HUES6 (cell line): ENCODE results near the gene MYLIP.

Experiments
- H3K27ac ChIP-seq: 2 replicates; pipeline ENCODE4 v1.7.0; 2013; ENCODE audit warnings: low read depth, mild to moderate bottlenecking, low read length, inconsistent platforms
- H3K27me3 ChIP-seq: 2 replicates; pipeline ENCODE4 v1.6.1; 2013; ENCODE audit warnings: low read length; ENCODE audit not compliant: control insufficient read depth, insufficient read depth
- H3K36me3 ChIP-seq: 2 replicates; pipeline ENCODE4 v1.6.1; 2013; ENCODE audit warnings: low read length; ENCODE audit not compliant: control insufficient read depth, insufficient read depth
- H3K4me1 ChIP-seq: 2 replicates; pipeline ENCODE4 v1.6.1; 2013; ENCODE audit warnings: low read length; ENCODE audit not compliant: control insufficient read depth, insufficient read depth
- H3K4me3 ChIP-seq: 2 replicates; pipeline ENCODE4 v1.5.1; 2013; ENCODE audit warnings: low read depth, low read length
- H3K9ac ChIP-seq: one replicate; pipeline ENCODE4 v1.6.1; 2013; ENCODE audit warnings: mild to moderate bottlenecking, low read length
- H3K9me3 ChIP-seq: 2 replicates; pipeline ENCODE4 v1.6.1; 2013; ENCODE audit warnings: low read depth, low read length; ENCODE audit not compliant: control insufficient read depth, insufficient read depth

Gene MYLIP

DNA sequence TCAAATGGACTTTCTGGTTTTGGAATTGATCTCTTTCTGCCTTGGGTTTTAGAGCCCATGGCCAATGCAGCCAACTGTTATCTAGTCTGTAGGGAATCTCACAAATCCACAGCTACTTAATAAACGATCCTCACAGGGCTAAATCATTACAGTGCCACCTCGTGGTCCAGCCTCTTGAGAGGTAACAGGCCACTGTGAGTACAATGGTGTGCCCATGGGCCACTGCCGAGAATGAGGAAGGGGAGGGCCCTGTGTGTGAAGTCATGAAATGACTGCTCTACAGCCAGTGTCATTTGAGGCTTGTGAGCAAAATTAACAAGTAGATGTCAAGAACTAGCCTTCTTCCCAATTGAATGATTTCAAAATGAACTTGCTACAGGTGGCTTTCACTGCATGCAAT, 55.2 kb downstream of the MYLIP start:
- Histone ChIP-seq H3K36me3 (no peaks in the 10 kb centered on the region), H3K4me3 (no peak overlapping the region), H3K9ac (no peak overlapping the region), H3K27ac (no peak overlapping the region), H3K4me1 (peaks cover 3% of the 10 kb centered on the region; the same call in 1 of the 2 replicates), H3K9me3 (0 out of 2 replicates have a peak, but pooled peaks cover 3% of the 10 kb centered on the region), H3K27me3 (no peaks in the 10 kb centered on the region)

DNA sequence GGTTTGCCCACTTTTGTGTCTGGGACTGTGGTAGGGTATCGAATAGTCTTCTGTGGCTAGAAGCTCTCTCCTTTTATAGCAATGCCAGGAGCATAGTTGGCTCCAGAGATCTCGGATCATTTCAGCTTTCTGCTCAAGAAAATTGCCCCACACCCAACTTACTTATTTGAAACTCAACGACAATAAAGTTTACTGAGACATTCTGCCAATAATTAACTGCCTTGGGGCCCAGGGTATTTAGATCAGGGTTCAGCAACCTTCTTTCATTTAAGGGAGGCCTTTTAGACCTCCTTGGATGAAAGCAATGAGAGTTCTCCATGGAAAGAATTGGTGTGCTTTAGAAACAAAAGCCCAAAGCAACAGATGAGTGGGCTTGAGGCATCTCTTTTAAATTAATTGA, 55.7 kb downstream of the MYLIP start:
- Histone ChIP-seq H3K27me3 (no peaks in the 10 kb centered on the region), H3K27ac (no peak overlapping the region), H3K4me3 (no peak overlapping the region), H3K9me3 (0 out of 2 replicates have a peak, but pooled peaks cover 3% of the 10 kb centered on the region), H3K4me1 (peaks cover 3% of the 10 kb centered on the region; the same call in 1 of the 2 replicates), H3K9ac (no peak overlapping the region), H3K36me3 (no peaks in the 10 kb centered on the region)

DNA sequence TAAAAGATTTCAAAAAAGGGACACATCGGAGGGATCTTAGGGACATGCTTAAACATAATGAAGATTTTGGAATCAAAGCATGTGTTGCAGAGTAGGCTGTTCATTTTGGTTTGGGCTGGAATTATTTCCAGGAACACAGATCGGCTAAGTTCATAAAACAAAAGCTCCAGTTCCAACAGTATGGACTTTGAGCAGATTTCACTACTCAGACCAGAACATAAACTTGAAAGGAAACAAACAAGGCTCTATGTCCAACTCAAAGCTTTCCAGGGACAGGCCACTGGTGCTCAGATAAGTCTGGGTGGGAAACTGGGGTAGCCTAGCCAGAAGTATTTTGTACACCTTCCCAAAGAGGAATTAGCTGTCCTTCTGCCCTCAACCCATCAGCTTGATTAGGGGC, 58.3 kb downstream of the MYLIP start:
- no peaks in the 10 kb centered on the region for H3K9me3 ChIP-seq
- H3K27ac ChIP-seq = no peak overlapping the region
- no peaks in the 10 kb centered on the region for H3K36me3 ChIP-seq
- H3K4me1 ChIP-seq = peaks cover 3% of the 10 kb centered on the region; the same call in 1 of the 2 replicates
- no peak overlapping the region for H3K4me3 ChIP-seq
- H3K9ac ChIP-seq = no peak overlapping the region
- no peaks in the 10 kb centered on the region; the same call in 1 of the 2 replicates for H3K27me3 ChIP-seq

DNA sequence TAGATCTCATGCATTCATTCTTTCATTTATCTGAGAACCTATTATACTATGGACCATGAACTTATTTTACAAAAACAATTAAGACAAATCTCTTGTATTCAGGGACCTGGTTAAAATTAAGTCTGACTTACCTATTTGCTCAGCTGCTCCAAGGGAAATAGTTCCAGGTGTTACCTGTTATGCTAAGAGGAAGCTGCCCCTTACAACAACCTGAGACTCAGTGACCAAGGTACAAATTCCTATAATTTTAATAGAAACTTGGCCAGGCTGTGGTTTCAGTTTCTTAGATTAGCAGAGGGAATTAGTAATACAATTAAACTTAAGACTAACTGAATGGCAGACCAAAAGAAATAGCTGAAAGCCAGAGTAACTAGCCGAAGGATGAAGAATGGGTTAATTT, 61.3 kb downstream of the MYLIP start:
- Histone ChIP-seq H3K4me1 (no peaks in the 10 kb centered on the region), H3K4me3 (no peak overlapping the region), H3K9ac (no peak overlapping the region), H3K36me3 (no peaks in the 10 kb centered on the region), H3K27me3 (no peaks in the 10 kb centered on the region; the same call in 1 of the 2 replicates), H3K9me3 (no peaks in the 10 kb centered on the region), H3K27ac (no peak overlapping the region)

DNA sequence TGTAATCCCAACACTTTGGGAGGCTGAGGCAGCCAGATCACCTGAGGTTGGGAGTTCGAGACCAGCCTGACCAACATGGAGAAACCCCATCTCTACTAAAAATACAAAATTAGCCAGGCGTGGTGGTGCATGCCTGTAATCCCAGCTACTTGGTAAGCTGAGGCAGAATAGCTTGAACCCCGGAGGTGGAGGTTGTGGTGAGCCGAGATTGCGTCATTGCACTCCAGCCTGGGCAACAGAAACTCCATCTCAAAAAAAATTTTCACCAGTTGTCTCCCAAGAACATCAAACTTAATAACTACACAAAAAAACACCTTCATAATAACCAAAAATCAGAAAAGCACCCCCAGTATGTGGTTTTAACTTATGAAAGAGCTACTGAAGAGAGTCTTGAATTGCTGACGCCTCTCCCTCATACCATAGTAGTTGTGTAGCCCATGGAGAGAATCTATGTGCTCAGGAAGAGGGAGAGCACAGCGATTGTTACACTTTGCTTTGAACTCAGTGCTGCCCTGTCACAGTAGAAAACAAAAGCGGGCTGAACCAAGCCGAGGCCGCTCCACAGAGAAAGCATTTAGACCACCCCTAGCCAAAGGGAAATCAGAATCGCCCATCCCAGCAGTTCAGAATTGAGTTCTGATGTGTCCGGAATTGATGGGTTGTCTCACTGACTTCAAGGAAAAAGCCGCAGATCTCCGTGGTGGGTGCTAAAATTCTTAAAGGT, 67.5 kb downstream of the MYLIP start:
- Histone ChIP-seq H3K4me1 (peaks cover 8% of the 10 kb centered on the region; the same call in 1 of the 2 replicates), H3K36me3 (no peaks in the 10 kb centered on the region), H3K27me3 (no peaks in the 10 kb centered on the region), H3K9ac (no peak overlapping the region), H3K9me3 (no peaks in the 10 kb centered on the region), H3K27ac (no peak overlapping the region), H3K4me3 (no peak overlapping the region)

DNA sequence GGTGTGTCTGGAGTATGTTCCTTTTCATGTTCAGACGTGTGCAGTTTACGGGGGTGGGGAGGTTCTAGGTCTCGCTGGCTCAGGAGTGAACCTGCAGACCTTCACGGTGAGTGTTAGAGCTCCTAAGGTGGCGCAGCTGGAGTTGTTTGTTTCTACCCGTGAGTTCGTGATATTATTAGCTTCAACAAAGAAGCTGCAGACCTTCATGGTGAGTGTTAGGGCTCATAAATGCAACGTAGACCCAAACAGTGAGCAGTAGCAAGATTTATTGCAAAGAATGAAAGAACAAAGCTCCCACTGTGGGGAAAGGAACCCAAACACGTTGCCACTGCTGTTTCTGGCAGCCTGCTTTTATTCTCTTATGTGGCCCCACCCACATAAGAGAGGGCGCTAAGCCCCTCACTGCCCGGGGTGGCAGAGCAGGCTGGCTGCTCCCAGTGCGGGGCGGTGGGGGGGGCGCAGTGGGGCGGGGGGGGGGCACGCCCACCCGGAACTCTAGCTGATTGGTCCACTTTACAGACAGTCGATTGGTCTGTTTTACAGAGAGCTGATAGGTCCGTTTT, 68.2 kb downstream of the MYLIP start:
- no peak overlapping the region for H3K27ac ChIP-seq
- no peak overlapping the region for H3K9ac ChIP-seq
- H3K27me3 ChIP-seq = no peaks in the 10 kb centered on the region
- H3K4me3 ChIP-seq = no peak overlapping the region
- no peaks in the 10 kb centered on the region for H3K36me3 ChIP-seq
- no peaks in the 10 kb centered on the region for H3K9me3 ChIP-seq
- H3K4me1 ChIP-seq = peaks cover 8% of the 10 kb centered on the region; the same call in 1 of the 2 replicates
